Left kidney (tissue), 8 donors: ENCODE results near the gene PDLIM3. TPM values are rescaled to one million over a fixed set of nuclear protein-coding genes. Genes with fewer than 3 reads are reported as not detected.
A peak's percentile ranks its signal among the peaks of the same experiment; 100 is the strongest.

Experiments used
- DNase-seq: peaks from one replicate; pipeline ENCODE4 v3.0.0-alpha.2; 2013
- long read RNA-seq, 8 donors: transcript quantifications; one replicate each; lab custom pipeline, GENCODE V29; 2026
- polyA plus RNA-seq: library from polyadenylated mRNA; unstranded; fragments of 120-200 nt; gene quantifications from one replicate; pipeline ENCODE4 v1.2.1, GENCODE V29; 2013; ENCODE audit not compliant: insufficient read length

Gene PDLIM3, protein sequence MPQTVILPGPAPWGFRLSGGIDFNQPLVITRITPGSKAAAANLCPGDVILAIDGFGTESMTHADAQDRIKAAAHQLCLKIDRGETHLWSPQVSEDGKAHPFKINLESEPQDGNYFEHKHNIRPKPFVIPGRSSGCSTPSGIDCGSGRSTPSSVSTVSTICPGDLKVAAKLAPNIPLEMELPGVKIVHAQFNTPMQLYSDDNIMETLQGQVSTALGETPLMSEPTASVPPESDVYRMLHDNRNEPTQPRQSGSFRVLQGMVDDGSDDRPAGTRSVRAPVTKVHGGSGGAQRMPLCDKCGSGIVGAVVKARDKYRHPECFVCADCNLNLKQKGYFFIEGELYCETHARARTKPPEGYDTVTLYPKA
- polyA plus RNA-seq: 4.0 TPM
- long read RNA-seq, donor 1, partial matches to known transcripts: 0 of 1 reads
- long read RNA-seq, donor 1, other reads (novel, unspliced or antisense): 0 of 1 reads
- long read RNA-seq, donor 2, partial matches to known transcripts: 0 of 5 reads
- long read RNA-seq, donor 2, other reads (novel, unspliced or antisense): 0 of 5 reads
- long read RNA-seq, donor 3, partial matches to known transcripts: 0 of 3 reads
- long read RNA-seq, donor 3, other reads (novel, unspliced or antisense): 0 of 3 reads
- long read RNA-seq, donor 4, partial matches to known transcripts: 0 of 1 reads
- long read RNA-seq, donor 4, other reads (novel, unspliced or antisense): 0 of 1 reads
- long read RNA-seq, donor 5, partial matches to known transcripts: 0 of 1 reads
- long read RNA-seq, donor 5, other reads (novel, unspliced or antisense): 0 of 1 reads
- long read RNA-seq, donor 6, partial matches to known transcripts: 0 of 1 reads
- long read RNA-seq, donor 6, other reads (novel, unspliced or antisense): 0 of 1 reads
- long read RNA-seq, donor 7, partial matches to known transcripts: 0 of 1 reads
- long read RNA-seq, donor 7, other reads (novel, unspliced or antisense): 0 of 1 reads
- long read RNA-seq, donor 8, partial matches to known transcripts: 0 of 1 reads
- long read RNA-seq, donor 8, other reads (novel, unspliced or antisense): 0 of 1 reads

DNA sequence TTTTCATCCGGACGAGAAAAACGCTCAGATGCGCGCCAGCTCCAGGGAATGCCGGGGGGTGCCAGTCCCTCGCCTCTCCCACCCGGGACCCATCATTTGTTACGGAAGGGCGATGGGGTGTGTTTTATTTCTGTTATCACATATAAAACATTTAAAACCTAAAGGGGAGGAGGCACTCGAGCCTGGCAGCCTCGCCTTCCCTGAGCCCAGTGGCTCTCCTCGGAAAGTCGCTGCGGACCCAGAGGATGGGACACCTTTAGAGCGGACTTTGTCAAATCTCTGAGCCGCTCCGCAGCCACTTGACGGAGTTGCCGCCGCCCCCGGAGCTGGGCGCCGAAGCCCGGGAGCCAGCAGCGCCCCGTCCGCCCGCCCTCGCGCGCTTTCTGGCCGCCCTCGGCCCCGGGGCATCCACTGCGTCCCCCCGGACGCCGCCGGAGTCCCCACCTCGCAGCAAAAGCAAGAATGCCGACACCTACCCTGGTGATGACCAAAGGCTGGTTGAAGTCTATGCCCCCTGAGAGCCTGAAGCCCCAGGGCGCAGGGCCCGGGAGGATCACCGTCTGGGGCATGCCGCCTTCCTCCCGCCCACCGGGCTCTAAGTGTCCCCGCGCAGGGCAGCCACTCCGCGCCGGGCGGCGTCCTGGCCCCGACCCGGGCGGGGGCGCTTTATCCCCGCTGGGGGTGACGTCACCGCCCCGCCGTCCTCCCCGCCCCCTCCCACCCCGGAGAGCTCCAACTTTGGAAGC lies at the start of gene PDLIM3:
PDLIM3 (minus strand) TSS at position 642 of the 746 bp plus-strand sequence; CDS start at position 569, 73 bp downstream.
- DNase-seq: peak; percentile 71

GRCh38 chr4:185583813-185584212 lies 48.5 kb upstream of the PDLIM3 start:
- no peak for DNase-seq

GRCh38 chr4:185582651-185583400 lies 47.5 kb upstream of the PDLIM3 start:
- DNase-seq: no peak

- DNase-seq: no peak
Measured at GRCh38 chr4:185580699-185581098, 45.4 kb upstream of the PDLIM3 start.

- no peak for DNase-seq
Measured at GRCh38 chr4:185578284-185578683, 43.0 kb upstream of the PDLIM3 start.

GRCh38 chr4:185576962-185577950 lies 41.9 kb upstream of the PDLIM3 start:
- no peak for DNase-seq

DNA sequence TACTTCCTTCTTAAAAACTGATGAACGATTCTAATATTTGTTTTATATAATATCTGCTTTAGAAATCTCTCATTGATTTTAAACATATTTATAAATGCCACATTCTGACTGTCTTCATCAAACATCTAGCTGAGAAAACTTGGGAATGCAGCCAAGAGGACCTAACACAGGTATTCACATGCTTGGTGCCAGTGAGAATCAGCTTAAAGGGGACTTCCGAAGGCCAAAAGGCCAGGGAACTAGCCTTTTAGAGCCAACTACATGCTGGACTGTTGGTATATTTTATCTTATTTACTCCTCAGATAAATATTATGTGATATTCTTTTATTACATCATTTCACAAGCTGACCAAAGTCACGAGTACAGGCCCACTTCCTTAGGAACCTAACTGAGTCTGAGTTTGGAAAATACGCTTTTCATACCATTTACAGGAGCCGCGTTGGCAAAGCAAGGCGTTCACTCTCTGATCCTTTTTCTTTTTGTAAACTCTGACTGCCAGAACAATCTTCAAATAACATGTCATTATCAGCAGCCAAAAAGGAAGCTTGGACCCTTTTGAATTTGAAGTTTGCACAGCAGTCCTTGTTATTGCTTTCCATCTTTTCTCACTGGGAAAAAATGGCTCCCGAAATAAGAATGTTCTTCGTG lies 41.1 kb upstream of the PDLIM3 start:
- no peak for DNase-seq

- DNase-seq: no peak
Measured at GRCh38 chr4:185573651-185574199, 38.4 kb upstream of the PDLIM3 start.

GRCh38 chr4:185570727-185571126 lies 35.4 kb upstream of the PDLIM3 start:
- DNase-seq: no peak

DNA sequence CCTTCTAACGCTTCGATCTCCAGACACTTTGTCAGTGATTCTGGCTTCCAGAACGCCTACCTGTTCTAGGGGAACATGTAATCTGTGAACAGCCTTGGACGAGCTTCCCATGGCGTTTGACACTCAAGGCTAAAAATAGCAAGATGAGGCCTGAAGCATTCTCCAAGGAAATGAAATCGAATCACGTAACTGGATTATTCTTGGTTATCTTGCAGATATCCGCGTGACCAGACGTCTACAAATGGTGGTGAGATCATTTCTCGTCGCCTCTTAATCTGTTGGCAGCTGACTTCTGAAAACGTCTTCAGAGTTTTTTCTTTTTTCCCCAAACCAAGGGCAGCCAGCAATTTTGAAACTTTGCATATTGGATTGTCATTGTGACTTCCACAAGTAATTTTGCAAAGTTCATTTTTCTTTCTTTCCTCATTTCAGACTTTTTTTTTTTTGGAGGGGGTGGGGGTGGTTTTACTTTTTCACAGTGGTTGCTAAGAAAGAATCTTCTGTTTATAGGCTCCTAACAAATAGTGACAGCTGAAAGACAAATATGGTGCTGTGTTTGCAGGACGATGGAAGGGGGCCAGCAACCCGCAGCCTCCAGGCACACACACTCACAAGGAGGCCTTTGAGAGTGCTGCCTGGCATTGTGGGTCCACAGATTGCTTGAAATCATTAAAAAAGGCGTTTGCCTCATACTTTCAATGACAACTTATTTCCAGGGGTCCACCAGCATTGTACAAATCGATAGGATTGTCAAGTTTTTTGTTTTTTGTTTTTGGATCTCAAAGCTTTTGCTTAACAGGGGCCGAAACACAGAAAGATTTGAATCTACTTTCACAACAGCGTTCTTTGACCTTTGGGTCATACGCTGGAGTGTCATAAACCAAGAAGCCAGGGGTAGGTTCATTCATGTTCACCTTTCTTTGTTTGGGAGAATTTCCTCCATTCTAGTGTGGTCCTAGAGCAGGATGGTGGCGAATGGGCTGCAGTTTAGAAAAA lies 32.4 kb upstream of the PDLIM3 start:
- DNase-seq: no peak

GRCh38 chr4:185566972-185567371 lies 31.7 kb upstream of the PDLIM3 start:
- DNase-seq: no peak

GRCh38 chr4:185566425-185566824 lies 31.1 kb upstream of the PDLIM3 start:
- no peak for DNase-seq

- DNase-seq: no peak
Measured at GRCh38 chr4:185565696-185566095, 30.4 kb upstream of the PDLIM3 start.

DNA sequence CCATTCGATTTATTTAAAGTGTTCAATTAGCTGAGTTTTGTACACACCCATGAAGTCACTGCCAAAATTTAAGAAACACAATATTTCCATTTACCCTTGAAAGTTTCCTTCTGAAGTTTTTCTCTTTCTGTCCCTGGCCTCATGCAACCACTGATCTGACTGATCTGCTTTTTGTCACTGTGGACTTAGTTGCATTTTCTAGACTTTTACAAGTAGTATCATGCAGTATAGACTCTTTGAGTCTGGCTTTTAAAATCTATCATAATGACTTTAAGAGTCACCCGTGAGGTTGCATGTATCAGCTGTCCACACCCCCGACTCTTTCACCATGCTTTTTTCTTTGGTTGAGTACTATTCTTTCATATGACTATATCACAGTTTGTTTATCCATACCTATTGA lies 29.0 kb upstream of the PDLIM3 start:
- DNase-seq: no peak

- no peak for DNase-seq
Measured at GRCh38 chr4:185562531-185562930, 27.2 kb upstream of the PDLIM3 start.

GRCh38 chr4:185560316-185560715 lies 25.0 kb upstream of the PDLIM3 start:
- no peak for DNase-seq

GRCh38 chr4:185559915-185560281 lies 24.6 kb upstream of the PDLIM3 start:
- DNase-seq: no peak
